ENCODE measurements around the gene GRIN2A. TPM values are rescaled to one million over a fixed set of nuclear protein-coding genes. Genes with fewer than 3 reads are reported as not detected.

The GRIN2A gene
- total and polyA plus RNA-seq, 2 of the 8 experiments (the other 6 are each of a cell fraction or from before 2014, with no cell fraction given): 0.18 to 1.8 TPM

- Histone ChIP-seq H4K20me1 (replicated peaks in 1 of 2; ENCODE audit: control insufficient read depth in 1 of 2, insufficient read depth in 2 of 2, low read length in 2 of 2) (no peaks in the 10 kb centered on the region), H3K9ac (replicated peaks in 1 of 4; ENCODE audit: extremely low read depth in 1 of 4, low read depth in 3 of 4, low read length in 3 of 4) (no peak overlapping the region), H3K4ac (replicated peaks; ENCODE audit: insufficient read length, low read depth, low read length) (no peak overlapping the region), H3K4me3 (ENCODE audit: extremely low read depth in 1 of 4, insufficient read depth in 2 of 4, low read depth in 3 of 4, low read length in 4 of 4) (no peak overlapping the region), H3K79me2 (ENCODE audit: control insufficient read depth in 1 of 2, insufficient read depth in 2 of 2, low read length in 2 of 2) (no peaks in the 10 kb centered on the region), H2BK20ac (ENCODE audit: low read length) (no peak overlapping the region), H3K23ac (ENCODE audit: insufficient read length) (no peak overlapping the region), H4K91ac (replicated peaks; ENCODE audit: insufficient read length, low read length) (no peak overlapping the region), H3K79me1 (ENCODE audit: low read depth, low read length) (no peaks in the 10 kb centered on the region), H2BK15ac (ENCODE audit: low read length) (no peak overlapping the region), H3K23me2 (ENCODE audit: low read depth, low read length) (no peaks in the 10 kb centered on the region), H3K4me1 (replicated peaks in 1 of 4; ENCODE audit: control insufficient read depth in 3 of 4, insufficient read depth in 4 of 4, low read length in 3 of 4) (0 out of 7 replicates have a peak, but pooled peaks cover 0 to 1% (median 0%) of the 10 kb centered on the region in 4 experiments), H2BK5ac (ENCODE audit: low read depth, low read length) (no peak overlapping the region), H3K14ac (ENCODE audit: insufficient read length) (no peak overlapping the region), H3K18ac (ENCODE audit: extremely low read depth, low read length) (no peak overlapping the region), H4K5ac (ENCODE audit: insufficient read length, low read depth, low read length) (no peak overlapping the region), H3K9me3 (ENCODE audit: insufficient read depth in 2 of 2, low read depth in 1 of 2, low read length in 1 of 2) (peaks cover 0 to 4% of the 10 kb centered on the region in 2 experiments; a peak in 3 of 4 replicates), H3K36me3 (ENCODE audit: control insufficient read depth in 2 of 4, insufficient read depth in 4 of 4, low read length in 3 of 4) (no peaks in the 10 kb centered on the region), H4K8ac (ENCODE audit: extremely low read depth, insufficient read depth, low read length) (no peak overlapping the region), H2BK120ac (replicated peaks; ENCODE audit: low read depth, low read length) (no peak overlapping the region), H3K27ac (ENCODE audit: low read depth, low read length) (no peak overlapping the region), H3K56ac (replicated peaks; ENCODE audit: insufficient read length, low read depth, low read length) (no peak overlapping the region), H2AK5ac (ENCODE audit: low read depth, low read length) (no peak overlapping the region), H3K27me3 (replicated peaks in 1 of 4; ENCODE audit: control insufficient read depth in 3 of 4, extremely low read depth in 1 of 4, insufficient read depth in 3 of 4, low read length in 3 of 4) (no peaks in the 10 kb centered on the region), H3K4me2 (ENCODE audit: insufficient read depth in 1 of 2, low read depth in 2 of 2, low read length in 2 of 2) (no peak overlapping the region), H2AFZ (ENCODE audit: low read length) (no peak overlapping the region), H2BK12ac (ENCODE audit: low read depth, low read length) (no peak overlapping the region)
- FAIRE-seq (no peak), DNase-seq (ENCODE audit: low read depth in 1 of 2, low spot score in 2 of 2) (no peak)
- whole genome bisulfite sequencing, 2 experiments (ENCODE audit: extremely low coverage in 1 of 2, insufficient coverage in 1 of 2, insufficient read length in 1 of 2, insufficient replicate concordance in 2 of 2, low coverage in 1 of 2, low lambda C conversion rate in 2 of 2, missing lambda C conversion rate in 1 of 2): 91% methylated on average over 7 of the region's 7 CpGs; no CpG with 5 or more reads in 1 of the 2 experiments
- ChIA-PET CTCF (ENCODE audit: partially characterized antibody) (no interaction called here), POLR2A (ENCODE audit: partially characterized antibody) (no interaction called here)
- TF ChIP-seq SUZ12 (IDR thresholded peaks at IDR 0.05; ENCODE audit: low read length): no peak
- TF ChIP-seq SP1 (IDR thresholded peaks at IDR 0.05; ENCODE audit: low read depth, low read length): no peak
- TF ChIP-seq, protein P1, sequence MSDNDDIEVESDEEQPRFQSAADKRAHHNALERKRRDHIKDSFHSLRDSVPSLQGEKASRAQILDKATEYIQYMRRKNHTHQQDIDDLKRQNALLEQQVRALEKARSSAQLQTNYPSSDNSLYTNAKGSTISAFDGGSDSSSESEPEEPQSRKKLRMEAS (IDR thresholded peaks at IDR 0.05): no peak
- no peak for TF ChIP-seq JUND (IDR thresholded peaks at IDR 0.05; ENCODE audit: low read length)
- TF ChIP-seq SRF (IDR thresholded peaks at IDR 0.05; ENCODE audit: low read depth, low read length): no peak
- no peak for TF ChIP-seq POLR2A (IDR thresholded peaks at IDR 0.05; ENCODE audit: control extremely low read depth in 1 of 2, low read depth in 2 of 2, low read length in 2 of 2)
Measured at GRCh38 chr16:10205688-10206087, 23.5 kb upstream of the GRIN2A start.
